DND-41 (cell line): ENCODE data around the gene MAP3K12.

Experiments used
- CTCF ChIP-seq: IDR thresholded peaks from 2 replicates; pipeline ENCODE4 v1.5.1; 2012; ENCODE audit warnings: borderline replicate concordance, low read length, moderate library complexity, mild to moderate bottlenecking; ENCODE audit not compliant: poor library complexity, severe bottlenecking; ENCODE audit errors: extremely low read depth
- EZH2 ChIP-seq: IDR thresholded peaks from 3 replicates; pipeline ENCODE4 v1.6.1; 2012; ENCODE audit warnings: borderline replicate concordance, low read depth, mild to moderate bottlenecking, moderate library complexity, low read length, inconsistent platforms; ENCODE audit not compliant: severe bottlenecking

DNA sequence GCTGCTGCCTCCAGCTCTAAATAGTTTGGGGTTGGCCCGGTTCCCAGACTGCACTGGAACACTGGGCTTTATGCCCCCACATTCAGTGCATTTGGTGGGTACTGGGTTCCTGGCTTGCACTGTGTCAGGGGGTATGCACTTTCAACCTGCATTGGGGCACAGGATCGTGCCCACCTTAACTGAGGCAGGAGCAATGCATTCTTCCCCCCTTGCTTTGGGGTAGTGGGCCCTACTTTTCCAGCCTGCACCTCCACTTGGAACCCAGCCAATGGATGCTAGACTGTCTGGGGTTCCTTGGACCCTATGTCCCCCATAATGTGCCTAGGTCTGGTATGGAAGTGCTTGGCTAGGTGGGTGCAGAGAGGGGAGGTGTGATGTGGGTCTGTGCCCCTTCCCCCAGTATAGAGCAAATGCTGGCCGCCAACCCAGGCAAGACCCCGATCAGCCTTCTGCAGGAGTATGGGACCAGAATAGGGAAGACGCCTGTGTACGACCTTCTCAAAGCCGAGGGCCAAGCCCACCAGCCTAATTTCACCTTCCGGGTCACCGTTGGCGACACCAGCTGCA is 2.4 kb upstream of the MAP3K12 start:
- TF ChIP-seq EZH2: no peak
- no peak for TF ChIP-seq CTCF
